Neural cell (in vitro differentiated cells): ENCODE results near the gene PDE1C.

Experiments
- CTCF ChIP-seq: fragments of 450-650 bp; IDR thresholded peaks from 2 replicates; pipeline ENCODE4 v1.5.1; 2014; ENCODE audit warnings: antibody characterized with exemption, mild to moderate bottlenecking, moderate library complexity; ENCODE audit not compliant: poor library complexity, severe bottlenecking
- EP300 ChIP-seq: fragments of 450-650 bp; conservative IDR thresholded peaks from 2 replicates; pipeline ENCODE4 v1.6.1; 2014; ENCODE audit warnings: antibody characterized with exemption, mild to moderate bottlenecking, moderate library complexity; ENCODE audit not compliant: poor library complexity, severe bottlenecking
- EZH2 ChIP-seq: fragments of 200-600, 300-800 bp; shearing (Covaris generic), sonication (generic); IDR thresholded peaks from 2 replicates; pipeline ENCODE4 v1.6.1; 2014; ENCODE audit warnings: antibody characterized with exemption, low read length, borderline replicate concordance, mild to moderate bottlenecking; ENCODE audit not compliant: insufficient read depth, poor library complexity, severe bottlenecking
- MXI1 ChIP-seq: fragments of 450-650 bp; conservative IDR thresholded peaks from 2 replicates; pipeline ENCODE4 v1.6.1; 2014; ENCODE audit warnings: antibody characterized with exemption, mild to moderate bottlenecking; ENCODE audit not compliant: poor library complexity, severe bottlenecking
- POLR2AphosphoS5 ChIP-seq: IDR thresholded peaks from 2 replicates; pipeline ENCODE4 v1.6.1; 2012
- RAD21 ChIP-seq: fragments of 450-650 bp; conservative IDR thresholded peaks from 2 replicates; pipeline ENCODE4 v1.6.1; 2014; ENCODE audit warnings: antibody characterized with exemption, mild to moderate bottlenecking, moderate library complexity
- REST ChIP-seq: IDR thresholded peaks from 2 replicates; pipeline ENCODE4 v1.6.1; 2012; ENCODE audit warnings: borderline replicate concordance
- SMC3 ChIP-seq: fragments of 450-650 bp; conservative IDR thresholded peaks from 2 replicates; pipeline ENCODE4 v1.6.1; 2014; ENCODE audit warnings: antibody characterized with exemption, mild to moderate bottlenecking, moderate library complexity; ENCODE audit not compliant: poor library complexity
- TAF1 ChIP-seq: IDR thresholded peaks from 2 replicates; pipeline ENCODE4 v1.6.1; 2012; ENCODE audit warnings: low read depth

- TF ChIP-seq CTCF (no peak), TAF1 (no peak), EP300 (peak; percentile 82), SMC3 (no peak), REST (no peak), POLR2AphosphoS5 (peak; percentile 61), EZH2 (no peak), RAD21 (no peak), MXI1 (no peak)
These were observed 116.8 kb downstream of the PDE1C start for GRCh38 chr7:31953432-31953831.
